ENCODE results near the gene GDPD5. TPM values are rescaled to one million over a fixed set of nuclear protein-coding genes. Genes with fewer than 3 reads are reported as not detected.

GDPD5 gene
- polyA plus RNA-seq, 3 donors = 4.9 to 39.0 (median 7.6) TPM

- Histone ChIP-seq H3K79me2 (ENCODE audit: insufficient read depth, low read length) (no peaks in the 10 kb centered on the region), H3K9ac (ENCODE audit: insufficient read depth, low read length, poor library complexity, severe bottlenecking) (no peak within 1 kb of the TSS), H3K36me3 (replicated peaks in 1 of 2; ENCODE audit: control insufficient read depth in 1 of 2, insufficient read depth in 2 of 2, low read length in 2 of 2) (peaks cover 0 to 18% of the 10 kb centered on the region in 2 donors), H4K20me1 (ENCODE audit: insufficient read depth, low read length) (no peaks in the 10 kb centered on the region), H3K27me3 (ENCODE audit: control insufficient read depth in 2 of 2, insufficient read depth in 2 of 2, low read length in 2 of 2) (peaks cover 34 to 52% of the 10 kb centered on the region in 2 donors), H3K4me1 (ENCODE audit: control insufficient read depth in 1 of 2, insufficient read depth in 2 of 2, low read length in 2 of 2) (peaks cover 16 to 39% of the 10 kb centered on the region in 2 donors), H2AFZ (ENCODE audit: insufficient read depth, low read depth, low read length, poor library complexity, severe bottlenecking) (no peak within 1 kb of the TSS), H3K4me3 (replicated peaks in 1 of 3; ENCODE audit: low read depth in 2 of 3, low read length in 3 of 3) (no peak within 1 kb of the TSS), H3K9me3 (replicated peaks in 1 of 2; ENCODE audit: control insufficient read depth in 1 of 2, insufficient read depth in 1 of 2, low read length in 2 of 2) (peaks cover 13 to 30% of the 10 kb centered on the region in 2 donors), H3K27ac (ENCODE audit: low read depth in 1 of 2, low read length in 2 of 2) (no peak within 1 kb of the TSS), H3K4me2 (replicated peaks; ENCODE audit: extremely low read depth, low read length, poor library complexity, severe bottlenecking) (no peak within 1 kb of the TSS)
- Mint-ChIP-seq H3K4me1 (peaks cover 27% of the 10 kb centered on the region), H3K4me3 (peak within 1 kb of the TSS in 1 of 2 donors; percentile 78), H3K9me3 (peaks cover 10 to 25% (median 22%) of the 10 kb centered on the region in 7 donors), H3K27me3 (ENCODE audit: low read depth in 3 of 3) (peaks cover 48 to 56% (median 54%) of the 10 kb centered on the region in 3 donors), H3K27ac (peak within 1 kb of the TSS in 1 of 7 donors; percentile 13), H3K36me3 (peaks cover 28 to 40% of the 10 kb centered on the region in 2 donors)
- DNase-seq = no peak
- no peak for TF ChIP-seq CTCF (IDR thresholded peaks at IDR 0.05)
- intact Hi-C loops (cut with micrococcal nuclease) = no loop called here
- 31% methylated on average over 12 of the region's 14 CpGs for WGBS (ENCODE audit: insufficient coverage)
These were observed 92.8 kb downstream of the GDPD5 start, which contains the start of gene KLHL35 for GRCh38 chr11:75432911-75433321. Gene KLHL35 (minus strand): TSS chr11:75433203. CDS start chr11:75430629, 2,574 bp downstream.

GRCh38 chr11:75431533-75432525, 93.9 kb downstream of the GDPD5 start:
- peaks cover 13 to 30% of the 10 kb centered on the region in 2 donors for H3K9me3 ChIP-seq (replicated peaks in 1 of 2; ENCODE audit: control insufficient read depth in 1 of 2, insufficient read depth in 1 of 2, low read length in 2 of 2)
- Mint-ChIP-seq H3K4me1 (peaks cover 27% of the 10 kb centered on the region), H3K36me3 (peaks cover 27 to 36% of the 10 kb centered on the region in 2 donors), H3K27me3 (ENCODE audit: low read depth in 3 of 3) (peaks cover 57 to 63% (median 63%) of the 10 kb centered on the region in 3 donors), H3K9me3 (peaks cover 10 to 25% (median 23%) of the 10 kb centered on the region in 7 donors), H3K27ac (no peak overlapping the region), H3K4me3 (peak overlapping the region in 1 of 2 donors; percentile 97)
- H3K27me3 ChIP-seq (ENCODE audit: control insufficient read depth in 2 of 2, insufficient read depth in 2 of 2, low read length in 2 of 2) = peaks cover 37 to 62% of the 10 kb centered on the region in 2 donors
- TF ChIP-seq CTCF (IDR thresholded peaks at IDR 0.05) = no peak
- H3K9ac ChIP-seq (ENCODE audit: insufficient read depth, low read length, poor library complexity, severe bottlenecking) = no peak overlapping the region
- H3K4me1 ChIP-seq (ENCODE audit: control insufficient read depth in 1 of 2, insufficient read depth in 2 of 2, low read length in 2 of 2) = peaks cover 18 to 41% of the 10 kb centered on the region in 2 donors
- no peak overlapping the region for H3K27ac ChIP-seq (ENCODE audit: low read depth in 1 of 2, low read length in 2 of 2)
- H2AFZ ChIP-seq (ENCODE audit: insufficient read depth, low read depth, low read length, poor library complexity, severe bottlenecking) = no peak overlapping the region
- H4K20me1 ChIP-seq (ENCODE audit: insufficient read depth, low read length) = no peaks in the 10 kb centered on the region
- H3K4me2 ChIP-seq (replicated peaks; ENCODE audit: extremely low read depth, low read length, poor library complexity, severe bottlenecking) = no peak overlapping the region
- intact Hi-C loops (cut with micrococcal nuclease) = no loop called here
- H3K79me2 ChIP-seq (ENCODE audit: insufficient read depth, low read length) = no peaks in the 10 kb centered on the region
- no peak for DNase-seq
- 45% methylated on average over 12 of the region's 16 CpGs for WGBS (ENCODE audit: insufficient coverage)
- no peak overlapping the region for H3K4me3 ChIP-seq (replicated peaks in 1 of 3; ENCODE audit: low read depth in 2 of 3, low read length in 3 of 3)
- H3K36me3 ChIP-seq (replicated peaks in 1 of 2; ENCODE audit: control insufficient read depth in 1 of 2, insufficient read depth in 2 of 2, low read length in 2 of 2) = peaks cover 0 to 14% of the 10 kb centered on the region in 2 donors
